K562 (cell line): ENCODE measurements around the gene PRKCB. TPM values are rescaled to one million over a fixed set of nuclear protein-coding genes. Genes with fewer than 3 reads are reported as not detected.

Source experiments
- ATAC-seq: fragments of 200-7000 bp; cut with Tn5 transposase; 3 replicates; pipeline ENCODE4 v1.9.1; 2020; ENCODE audit warnings: moderate library complexity
- BruUV-seq: library from RNA; stranded (reverse); fragments of 400-500 nt; replicated peaks from 2 replicates; lab custom pipeline; 2021; lab: Mats Ljungman, UMichigan
- CTCF ChIA-PET: fragments of 300-600 bp; formaldehyde crosslinking; extraction: SDS; loops from one replicate; lab custom pipeline; 2021; ENCODE audit warnings: low intra/inter-chr PET ratio; lab: Yijun Ruan, JAX
- POLR2A ChIA-PET: fragments of 300-600, 350-650 bp; sonication (Branson Sonifier 250); formaldehyde crosslinking; extraction: SDS; loops from one replicate; lab custom pipeline; 2021; ENCODE audit warnings: antibody characterized with exemption, inconsistent platforms; lab: Yijun Ruan, JAX
- DNase-seq, 4 experiments: peaks; one replicate each; pipeline versions ENCODE4 v3.0.0 to v3.0.0-alpha.2; 2011 to 2018; ENCODE audit warnings: low spot score in 3 of 4, mixed read lengths in 3 of 4; ENCODE audit errors: extremely low read depth in 1 of 4
- FAIRE-seq: peaks from 2 replicates; lab custom pipeline; 2011; peaks lifted over from hg19 to GRCh38; lab: Jason Lieb, UNC
- H2AFZ ChIP-seq: 2 replicates; pipeline ENCODE4 v1.6.0; 2011; ENCODE audit warnings: low read depth, low read length, control low read depth, inconsistent platforms
- H3K27ac ChIP-seq: fragments of 200-600 bp; 3 replicates; pipeline ENCODE4 v1.8.0; 2011; ENCODE audit warnings: low read depth, mild to moderate bottlenecking, control low read depth, inconsistent platforms, low read length, moderate library complexity, mixed read lengths; ENCODE audit errors: extremely low read depth
- H3K27me3 ChIP-seq, 2 experiments: fragments of 300-600 bp in 1 of 2; 2 replicates in 1 of 2; 3 replicates in 1 of 2; pipeline versions ENCODE4 v1.6.0 to v1.8.0; 2011; ENCODE audit warnings: inconsistent platforms in 2 of 2, low read length in 2 of 2, mild to moderate bottlenecking in 1 of 2, mixed read lengths in 1 of 2, moderate library complexity in 1 of 2; ENCODE audit not compliant: control insufficient read depth in 2 of 2, insufficient read depth in 2 of 2
- H3K36me3 ChIP-seq: fragments of 300-600 bp; 3 replicates; pipeline ENCODE4 v1.8.0; 2011; ENCODE audit warnings: mild to moderate bottlenecking, low read length, inconsistent platforms; ENCODE audit not compliant: control insufficient read depth, insufficient read depth
- H3K4me1 ChIP-seq, 2 experiments: fragments of 200-600 bp in 1 of 2; replicated peaks in 1 of 2; 2 replicates in 1 of 2; 3 replicates in 1 of 2; pipeline versions ENCODE4 v1.5.1 to v1.8.0; 2011; ENCODE audit warnings: inconsistent platforms in 2 of 2, low read length in 2 of 2, mild to moderate bottlenecking in 1 of 2, mixed read lengths in 1 of 2, moderate library complexity in 1 of 2; ENCODE audit not compliant: control insufficient read depth in 2 of 2, insufficient read depth in 2 of 2
- H3K4me2 ChIP-seq: 2 replicates; pipeline ENCODE4 v1.6.1; 2011; ENCODE audit warnings: low read length, control low read depth, inconsistent platforms, mixed read lengths; ENCODE audit not compliant: insufficient read depth
- H3K4me3 ChIP-seq: fragments of 200-600 bp; sonication (generic), shearing (Covaris generic); 2 replicates; pipeline ENCODE4 v1.5.1; 2016; ENCODE audit warnings: control low read depth, inconsistent platforms
- H3K79me2 ChIP-seq: fragments of 200-600 bp; 3 replicates; pipeline ENCODE4 v1.8.0; 2011; ENCODE audit warnings: low read length, inconsistent platforms; ENCODE audit not compliant: control insufficient read depth, insufficient read depth
- H3K9ac ChIP-seq, 2 experiments: 2 replicates each; pipeline versions ENCODE4 v1.6.0 to v1.6.1; 2011; ENCODE audit warnings: low read depth in 2 of 2, low read length in 2 of 2, control low read depth in 1 of 2, inconsistent platforms in 1 of 2, mild to moderate bottlenecking in 1 of 2, mixed read lengths in 1 of 2; ENCODE audit not compliant: insufficient read depth in 1 of 2
- H3K9me1 ChIP-seq: one replicate; pipeline ENCODE4 v1.6.0; 2011; ENCODE audit warnings: inconsistent platforms, mild to moderate bottlenecking, low read length, moderate library complexity; ENCODE audit not compliant: control insufficient read depth, insufficient read depth
- H3K9me3 ChIP-seq: replicated peaks from 2 replicates; pipeline ENCODE4 v1.5.1; 2011; ENCODE audit warnings: low read depth, low read length, inconsistent platforms; ENCODE audit not compliant: control insufficient read depth, insufficient read depth
- H4K20me1 ChIP-seq: replicated peaks from 2 replicates; pipeline ENCODE4 v1.6.1; 2011; ENCODE audit warnings: low read length, inconsistent platforms, mixed read lengths; ENCODE audit not compliant: control insufficient read depth, insufficient read depth
- DDX20 ChIP-seq: fragments of 450-650 bp; IDR thresholded peaks from 2 replicates; pipeline ENCODE4 v1.6.1; 2016; ENCODE audit warnings: missing genetic modification characterization, low read depth, mild to moderate bottlenecking, missing compliant biosample characterization, moderate library complexity
- PTRF ChIP-seq: fragments of 450-650 bp; IDR thresholded peaks from 2 replicates; pipeline ENCODE4 v1.6.1; 2016; ENCODE audit warnings: mild to moderate bottlenecking, missing genetic modification characterization, missing compliant biosample characterization
- TAL1 ChIP-seq: fragments of 450-650 bp; IDR thresholded peaks from 2 replicates; pipeline ENCODE4 v1.6.1; 2016; ENCODE audit warnings: mild to moderate bottlenecking
- TSHZ1 ChIP-seq: fragments of 250-450 bp; sonication (Bioruptor Pico); IDR thresholded peaks from 2 replicates; pipeline ENCODE4 v1.4.0; 2020; ENCODE audit warnings: mild to moderate bottlenecking, moderate library complexity
- WGBS: fragments of 100-300 bp; shearing (Covaris generic); methylation state at CpG from one replicate; pipeline ENCODE4 v1.1.6; 2016; ENCODE audit warnings: low coverage, mixed read lengths; ENCODE audit not compliant: insufficient coverage; ENCODE audit errors: missing lambda C conversion rate; 5-methylcytosine and 5-hydroxymethylcytosine counted together
- in situ Hi-C: fragments of 300-500 bp; cut with MboI; formaldehyde crosslinking; loops from 4 replicates; pipeline ENCODE4 v1.15.0; 2018; ENCODE audit warnings: inconsistent platforms, mixed read lengths
- intact Hi-C: fragments of 100-400 bp; cut with micrococcal nuclease; formaldehyde crosslinking; loops from 2 replicates; pipeline ENCODE4 v1.14.2; 2022
- polyA plus RNA-seq, 8 experiments: library from polyadenylated mRNA; depleted of rRNA in 4 of 8; stranded (reverse) in 5 of 8; unstranded in 3 of 8; fragments of >200 nt; fragmentation: Nextera tagmentation in 2 of 8; fragmentation: Illumina TruSeq in 1 of 8; extraction: Ambion mirVana in 2 of 8; extraction: Trizol in 1 of 8; gene quantifications; 2 replicates each; pipeline versions ENCODE4 v1.2.1 to v1.2.3, GENCODE V29; 2011 to 2014; ENCODE audit warnings: inconsistent platforms in 1 of 8, missing spikeins in 1 of 8
- total RNA-seq, 7 experiments: library from RNA; depleted of rRNA in 6 of 7; stranded (reverse); fragments of >200 nt in 6 of 7; fragmentation: Illumina TruSeq in 2 of 7; extraction: Trizol in 2 of 7; gene quantifications; 2 replicates each; pipeline versions ENCODE4 v1.2.1 to v1.2.3, GENCODE V29; 2011 to 2021; ENCODE audit warnings: low replicate concordance in 1 of 7

Gene PRKCB
- total and polyA plus RNA-seq, 9 of the 15 experiments (the other 6 are each of a cell fraction or from before 2014, with no cell fraction given): 49.9 to 276 (median 148) TPM

DNA sequence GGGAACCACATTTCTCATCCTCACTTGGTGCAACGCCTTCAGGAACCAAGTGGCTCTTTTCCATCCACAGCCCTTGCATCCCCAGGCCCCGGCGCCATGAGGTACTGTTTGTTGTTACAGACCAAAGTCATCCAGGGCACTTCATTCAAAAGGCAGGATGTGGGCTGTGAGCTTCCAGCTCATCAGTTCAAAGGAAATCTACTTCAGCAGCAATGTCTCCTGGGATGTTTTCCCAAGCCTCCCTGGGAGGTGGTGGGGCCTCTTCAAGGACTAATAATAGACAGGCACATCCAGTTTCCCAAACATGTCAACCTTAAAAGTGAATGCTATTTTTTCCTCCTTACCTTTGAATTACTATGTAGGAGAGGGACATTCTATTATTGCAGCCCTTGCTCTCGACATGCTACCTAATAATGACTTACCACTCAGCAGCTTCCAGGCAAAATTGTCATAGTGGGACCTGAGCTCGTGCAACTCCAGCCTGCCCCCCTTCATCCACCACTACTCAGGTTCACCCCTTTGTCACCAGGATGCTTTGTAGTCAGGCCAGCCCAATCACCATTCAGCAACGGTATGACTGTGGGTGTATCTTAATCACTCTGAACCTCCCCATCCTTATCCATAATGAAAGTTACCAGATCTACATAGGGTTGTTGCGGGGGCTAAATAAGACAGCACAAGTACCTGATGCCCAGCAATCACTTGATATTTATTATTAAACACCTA is 1.7 kb upstream of the PRKCB start:
- no peak for ATAC-seq
- no TSS peak for BruUV-seq
- no peak overlapping the region for H2AFZ ChIP-seq
- POLR2A ChIA-PET: interaction anchor here (0.7 kb wide), 1 partner anchor 11 kb away, joined by 3 read pairs; no protein-coding TSS in a partner anchor
- no peak for FAIRE-seq
- H3K9ac ChIP-seq: no peak overlapping the region
- H3K4me2 ChIP-seq: no peak overlapping the region
- peaks cover 22% of the 10 kb centered on the region; the same call in 1 of the 2 replicates for H4K20me1 ChIP-seq
- intact Hi-C loops: no loop called here
- CTCF ChIA-PET: no interaction called here
- H3K36me3 ChIP-seq: peaks cover 17% of the 10 kb centered on the region; the same call in 2 of the 3 replicates
- WGBS: 81% methylated on average over 7 of the region's 7 CpGs
- in situ Hi-C loops: no loop called here
- 0 out of 2 replicates have a peak, but pooled peaks cover 3% of the 10 kb centered on the region for H3K9me3 ChIP-seq
- no peak for DNase-seq
- H3K9me1 ChIP-seq: peaks cover 3% of the 10 kb centered on the region
- H3K27me3 ChIP-seq: no peaks in the 10 kb centered on the region
- no peak overlapping the region for H3K27ac ChIP-seq
- peaks cover 27 to 39% of the 10 kb centered on the region in 2 experiments for H3K4me1 ChIP-seq
- TF ChIP-seq TAL1 (no peak), TSHZ1 (CRISPR knock-in tag) (no peak), PTRF (no peak), DDX20 (tag) (no peak)
- H3K4me3 ChIP-seq: no peak overlapping the region
- peaks cover 35% of the 10 kb centered on the region for H3K79me2 ChIP-seq
